Measurements from ENCODE around the gene SCUBE1.
A peak's percentile ranks its signal among the peaks of the same experiment; 100 is the strongest.

SCUBE1 gene

DNA sequence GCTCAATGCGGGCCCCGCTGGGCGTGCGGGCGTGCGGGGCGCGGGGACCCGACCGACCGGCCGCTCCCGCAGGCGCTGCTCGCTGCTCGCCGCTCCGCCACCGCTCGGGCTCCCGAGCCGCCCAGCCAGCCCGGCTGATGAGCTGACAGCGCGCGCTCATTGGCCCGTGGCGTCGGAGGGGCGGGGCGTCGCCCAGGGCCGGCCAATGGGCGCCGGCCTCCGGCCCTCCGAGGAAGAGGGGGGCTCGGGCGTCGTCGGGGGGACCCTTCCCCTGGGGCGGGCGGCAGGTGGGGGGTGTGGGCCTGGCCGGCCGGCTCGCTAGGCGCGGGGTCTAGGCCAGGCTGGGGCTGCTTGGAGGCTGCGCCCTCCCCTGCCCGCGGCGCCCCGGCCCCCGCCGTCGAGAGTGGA is at the start of gene SCUBE1:
SCUBE1 (minus strand) TSS at position 111 of the 408 bp plus-strand sequence. CDS start 111 bp downstream, outside the sequence.
- DNase-seq, result peak; percentile 71

GRCh38 chr22:43392385-43392989 is 49.3 kb upstream of the SCUBE1 start:
- DNase-seq, result no peak

DNA sequence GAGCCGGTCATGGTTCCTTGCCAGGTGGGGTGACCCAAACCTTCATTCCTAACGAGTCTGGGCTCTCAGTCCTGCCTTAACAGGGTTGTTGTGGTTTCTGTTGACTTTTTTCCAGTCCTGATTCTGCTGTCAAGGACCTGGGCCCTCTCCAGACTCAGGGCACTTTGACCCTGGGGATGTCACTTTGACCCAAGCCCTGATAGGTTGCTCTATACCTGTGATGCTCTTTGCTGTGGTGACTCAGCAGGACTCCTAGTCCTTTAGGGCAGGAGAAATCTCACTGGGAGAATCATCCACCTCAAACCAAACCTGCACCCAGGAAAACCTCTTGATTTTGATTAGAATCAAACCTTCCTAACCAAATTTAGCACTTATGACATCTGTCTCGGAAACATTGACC is 48.1 kb upstream of the SCUBE1 start:
- DNase-seq, result no peak

DNA sequence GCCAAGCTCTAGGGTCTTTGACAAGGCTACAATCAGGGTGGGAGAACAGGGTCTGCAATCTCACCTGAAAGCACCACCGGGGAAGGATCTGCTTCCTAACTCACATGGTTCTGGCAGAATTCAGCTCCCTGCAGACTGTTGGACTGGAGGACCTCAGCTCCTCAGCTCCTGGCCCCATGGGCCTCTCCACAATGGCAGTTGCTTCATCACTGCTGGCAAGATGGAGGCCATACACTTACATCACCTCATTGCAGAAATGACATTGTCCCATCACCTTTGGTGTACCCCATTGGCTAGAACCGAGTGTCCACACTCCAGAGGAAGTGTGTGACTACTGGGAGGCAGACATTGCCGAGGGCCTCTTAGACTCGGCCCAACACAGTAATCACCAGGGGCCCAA is 47.7 kb upstream of the SCUBE1 start:
- DNase-seq, result no peak

- DNase-seq, result no peak
These were observed 47.0 kb upstream of the SCUBE1 start for GRCh38 chr22:43390166-43390565.

DNA sequence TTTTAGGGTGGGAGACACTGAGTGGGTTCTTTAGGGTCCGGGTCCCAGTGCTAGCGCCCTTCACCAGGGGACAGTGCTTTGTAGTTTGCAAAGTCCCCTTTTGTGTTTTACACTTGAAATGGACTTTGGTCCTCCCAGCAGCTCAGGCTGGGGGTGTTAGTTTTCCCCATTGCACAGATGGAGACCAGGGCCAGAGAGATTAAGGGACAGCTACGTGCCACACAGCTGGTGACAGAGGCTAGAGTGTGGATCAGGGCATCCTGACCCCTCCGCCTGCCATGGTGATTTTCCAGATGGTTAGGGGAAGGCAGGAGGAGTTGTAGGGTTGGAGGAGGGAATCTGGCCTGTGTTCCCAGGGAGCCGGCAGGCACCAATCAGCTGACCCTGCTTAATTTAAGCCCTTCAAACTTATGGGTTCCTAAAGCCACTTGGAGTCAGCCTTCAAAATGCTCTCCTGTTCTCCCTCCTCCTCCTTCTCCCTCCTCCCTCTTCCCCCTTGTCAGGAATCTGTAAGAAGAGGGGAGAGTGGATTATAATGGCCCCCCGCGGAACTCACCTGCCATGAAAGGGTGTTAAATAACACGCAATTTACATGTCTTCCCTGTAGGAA is 46.2 kb upstream of the SCUBE1 start:
- no peak for DNase-seq

DNA sequence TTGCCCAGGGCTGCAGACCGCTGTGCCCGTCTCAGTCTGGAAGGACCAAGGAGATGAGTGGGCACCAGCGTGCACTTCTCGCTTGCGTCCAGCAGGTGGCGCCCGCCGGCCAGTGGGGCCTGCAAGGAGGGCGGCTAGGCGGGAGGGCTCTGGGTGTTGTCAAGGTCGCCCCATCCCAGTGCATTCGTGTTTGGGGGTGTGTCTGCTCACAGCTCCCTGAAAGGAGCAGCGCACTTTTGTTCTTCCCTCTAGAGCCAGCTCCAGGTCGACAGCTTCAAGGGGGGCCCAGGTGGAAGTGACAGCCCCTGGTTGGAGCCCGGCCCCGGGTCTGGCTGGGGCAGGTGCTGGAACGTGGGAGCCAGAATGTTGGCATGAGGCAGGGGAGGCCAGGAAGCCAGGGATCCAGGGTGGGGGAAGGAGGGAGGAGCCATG is 45.3 kb upstream of the SCUBE1 start:
- peak; percentile 73 for DNase-seq

- no peak for DNase-seq
These were observed 44.6 kb upstream of the SCUBE1 start for GRCh38 chr22:43387815-43388214.

GRCh38 chr22:43385770-43386641 is 42.8 kb upstream of the SCUBE1 start:
- peak; percentile 66 for DNase-seq

DNA sequence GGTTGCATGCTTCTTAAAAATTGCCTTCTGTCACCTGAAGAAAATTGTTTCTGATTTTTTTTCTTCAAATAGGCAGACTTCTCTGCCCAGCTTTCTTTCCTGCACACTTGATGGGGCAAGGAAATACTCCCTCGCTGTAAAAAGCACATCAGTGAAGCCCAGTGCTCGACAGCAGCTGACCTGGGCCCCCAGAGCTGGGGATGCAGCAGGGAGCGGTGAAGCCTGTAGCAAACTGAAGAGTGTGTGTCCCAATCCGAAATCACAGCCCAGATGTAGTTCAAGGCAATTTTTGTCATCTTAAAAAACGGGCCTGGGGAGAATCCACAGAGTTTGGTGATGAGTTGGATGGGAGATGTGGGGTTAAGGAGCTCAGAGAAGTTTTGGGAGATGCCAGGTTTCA is 41.7 kb upstream of the SCUBE1 start:
- no peak for DNase-seq

DNA sequence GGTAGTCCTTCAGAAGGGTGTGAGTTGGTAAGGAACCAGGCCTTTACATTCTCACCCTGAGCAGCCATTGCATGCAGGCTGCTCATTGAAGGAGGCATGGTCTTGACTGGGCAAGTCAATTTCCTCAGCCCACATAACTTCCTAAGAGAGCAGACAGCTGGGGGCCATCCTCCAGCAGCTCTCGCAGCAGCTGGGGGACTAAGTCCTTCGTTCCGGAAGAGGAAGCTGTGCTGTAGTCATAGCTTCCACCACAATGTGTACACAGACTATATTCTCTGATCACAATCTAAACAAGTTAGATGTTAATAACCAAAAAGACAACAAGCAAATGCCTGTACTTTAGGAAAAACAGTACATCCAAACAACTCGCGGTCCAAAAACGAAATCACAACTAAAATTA is 38.5 kb upstream of the SCUBE1 start:
- DNase-seq, result no peak

DNA sequence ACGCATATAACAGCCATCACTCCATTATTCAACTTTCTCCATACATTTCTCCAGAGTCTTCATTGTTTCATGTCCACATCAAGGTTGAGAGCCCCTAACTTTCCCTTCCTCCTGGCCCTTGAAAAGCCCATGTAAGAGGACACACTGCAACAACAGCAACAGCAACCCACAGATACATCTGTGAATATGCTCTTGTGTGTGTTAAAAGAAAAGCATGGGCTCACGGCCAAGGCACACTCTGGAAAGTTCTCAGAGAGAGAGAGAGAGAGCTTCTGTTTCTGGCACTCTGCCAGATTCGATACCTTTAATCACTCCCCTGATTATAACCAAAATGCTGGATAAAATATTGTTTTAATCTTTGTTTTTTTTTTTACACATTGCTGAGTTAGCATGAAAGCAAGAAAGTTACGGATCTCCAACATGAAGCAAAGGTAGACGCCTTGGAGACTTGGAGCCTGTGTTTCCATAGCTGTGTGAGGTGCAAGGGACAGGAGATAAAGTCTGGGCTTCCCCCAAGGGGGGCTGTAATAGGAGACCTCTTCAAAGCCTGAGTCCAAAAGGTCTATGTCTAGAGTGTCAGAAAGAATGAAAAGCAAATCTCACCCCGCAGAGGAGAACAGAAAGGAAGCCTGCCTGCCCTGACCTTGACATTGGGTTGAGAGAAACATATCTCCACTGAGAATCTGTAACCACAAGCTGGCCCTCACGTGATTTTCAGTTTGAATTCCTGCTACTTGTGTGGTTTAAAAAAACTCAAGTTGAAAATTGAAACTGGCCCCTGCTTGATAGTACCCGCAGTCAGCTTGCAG is 34.9 kb upstream of the SCUBE1 start:
- DNase-seq, result no peak

GRCh38 chr22:43377548-43377895 is 34.4 kb upstream of the SCUBE1 start:
- no peak for DNase-seq

- DNase-seq, result peak; percentile 52
These were observed 33.8 kb upstream of the SCUBE1 start for GRCh38 chr22:43376765-43377547.

GRCh38 chr22:43375951-43376455 is 32.8 kb upstream of the SCUBE1 start:
- no peak for DNase-seq

DNA sequence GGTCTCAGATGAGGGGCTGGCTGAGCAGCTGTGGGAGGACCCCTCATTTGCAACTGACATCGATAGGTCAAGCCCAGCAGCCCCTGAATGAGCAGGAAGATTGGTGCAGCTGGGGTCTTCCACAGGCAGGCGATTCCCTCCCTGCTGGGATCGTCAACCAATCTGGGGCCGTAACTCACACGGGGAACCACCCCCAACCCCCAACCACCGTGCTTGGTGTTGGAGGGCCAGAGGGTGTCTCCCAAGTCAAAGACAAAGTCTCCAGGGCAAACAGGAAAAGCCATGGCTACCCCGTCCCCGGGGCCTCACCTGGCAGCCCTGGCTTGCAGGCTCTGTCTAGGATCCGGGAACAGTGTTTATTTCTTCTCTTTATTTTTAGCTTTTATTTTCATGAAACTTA is 26.9 kb upstream of the SCUBE1 start:
- no peak for DNase-seq

DNA sequence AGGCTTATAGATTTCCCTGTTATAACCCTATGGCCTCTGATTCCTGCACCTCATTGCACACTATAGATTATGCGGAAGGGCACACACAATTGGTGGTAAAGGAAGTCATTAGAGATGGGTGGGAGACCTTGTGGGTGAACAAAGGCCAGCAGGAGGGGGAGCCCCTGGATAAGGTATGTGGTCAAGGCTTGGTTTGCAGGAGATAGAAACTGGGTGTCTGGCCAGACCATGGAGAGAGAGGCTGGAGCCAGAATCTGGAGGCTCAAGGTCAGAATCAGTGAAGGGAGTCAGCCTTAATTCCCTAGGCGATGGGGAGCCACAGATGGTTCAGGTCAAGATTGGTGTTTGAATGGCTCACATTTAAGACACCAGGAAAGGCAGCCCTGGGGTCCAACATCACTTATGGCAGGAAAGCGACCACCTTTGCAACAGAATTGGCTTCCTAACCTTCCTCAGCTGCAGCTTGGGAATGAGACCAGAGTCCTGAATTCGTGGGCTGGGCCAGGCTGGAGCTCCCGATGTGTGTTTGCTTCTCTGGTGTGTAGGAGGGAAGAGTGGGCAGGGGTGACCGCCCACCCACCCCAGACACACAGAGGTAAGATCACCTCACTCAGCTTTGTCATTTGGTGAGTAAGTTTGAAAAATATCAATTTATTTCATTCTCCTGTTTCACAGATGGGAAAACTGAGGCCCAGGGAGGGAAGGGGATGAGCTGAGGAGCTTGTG is 22.7 kb upstream of the SCUBE1 start:
- DNase-seq, result no peak

GRCh38 chr22:43364169-43364435 is 20.9 kb upstream of the SCUBE1 start:
- DNase-seq, result no peak

DNA sequence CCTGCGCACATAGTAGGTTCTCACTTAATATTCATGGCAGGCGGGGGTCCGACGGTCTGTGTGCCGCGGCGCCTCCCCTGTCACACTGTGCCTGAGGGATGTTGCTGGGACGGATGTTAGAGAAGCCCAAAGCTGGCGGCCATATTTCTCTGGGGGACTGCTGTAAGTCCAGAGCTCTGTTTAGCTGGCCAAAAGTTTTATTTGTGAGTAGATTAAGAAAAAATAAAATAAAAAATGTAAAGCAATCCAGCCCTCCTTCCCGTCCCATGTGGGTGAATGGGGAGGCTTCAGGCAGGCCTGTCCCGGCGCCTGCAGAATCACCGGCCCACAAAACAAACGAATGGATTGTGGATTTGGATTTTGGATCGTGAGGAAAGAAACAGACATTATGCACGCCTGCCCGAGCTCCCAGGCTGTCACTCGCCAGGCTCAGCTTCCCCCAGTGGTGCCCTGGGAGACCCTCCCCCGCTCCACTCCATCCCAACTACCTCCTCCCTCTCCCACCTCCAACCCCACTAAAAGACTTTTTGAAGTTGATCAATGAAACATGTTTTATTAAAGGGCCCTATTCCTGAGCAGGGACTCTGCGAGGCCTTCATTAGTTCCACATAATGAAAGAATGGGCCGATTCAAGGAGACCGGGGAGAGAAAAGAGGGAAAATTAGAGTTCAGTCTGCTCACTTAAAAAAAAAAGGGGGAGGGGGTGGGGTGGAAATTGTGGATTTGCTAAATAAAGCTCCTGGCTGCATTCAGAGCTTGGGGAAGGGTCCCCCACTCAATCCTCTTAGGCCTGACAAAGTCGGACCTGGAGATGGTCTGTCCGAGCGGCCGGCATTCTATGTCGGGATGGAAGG is 20.4 kb upstream of the SCUBE1 start:
- DNase-seq, result no peak

- no peak for DNase-seq
These were observed 17.4 kb upstream of the SCUBE1 start for GRCh38 chr22:43360576-43360975.

DNA sequence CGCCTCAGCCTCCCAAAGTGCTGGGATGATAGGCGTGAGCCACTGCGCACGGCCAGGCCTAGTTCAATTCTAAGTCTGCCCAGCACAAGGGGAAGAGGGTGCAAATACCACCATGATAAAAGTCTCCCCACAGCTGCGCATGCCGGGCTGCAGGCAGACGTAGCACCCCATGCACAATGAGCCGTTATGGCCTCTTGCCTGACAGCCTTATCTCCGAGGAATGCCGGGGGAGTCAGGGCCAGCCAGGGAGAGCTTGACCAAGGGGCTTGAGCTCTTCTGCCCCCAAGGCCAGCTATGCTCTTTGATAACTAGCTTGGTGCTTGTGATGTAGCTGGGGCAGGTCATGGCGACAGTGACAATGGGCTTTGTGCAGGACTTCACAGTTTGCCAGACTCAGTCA is 13.7 kb upstream of the SCUBE1 start:
- DNase-seq, result no peak
